PFSK-1 (cell line): ENCODE data around the gene DCLRE1A.

Experiments
- FOXP2 ChIP-seq: optimal IDR thresholded peaks from 2 replicates; pipeline ENCODE3; 2011; ENCODE audit warnings: borderline replicate concordance, control low read depth, inconsistent platforms; ENCODE audit not compliant: insufficient read depth; ENCODE audit errors: extremely low read length, extremely low read depth
- POLR2AphosphoS5 ChIP-seq: IDR thresholded peaks from 2 replicates; pipeline ENCODE4 v1.6.1; 2012; ENCODE audit warnings: low read depth, mild to moderate bottlenecking, control low read depth, low read length, moderate library complexity
- SIN3A ChIP-seq: IDR thresholded peaks from 2 replicates; pipeline ENCODE4 v1.6.1; 2012; ENCODE audit warnings: mild to moderate bottlenecking, low read length, moderate library complexity, borderline replicate concordance; ENCODE audit not compliant: insufficient read depth
- TAF1 ChIP-seq: IDR thresholded peaks from 2 replicates; pipeline ENCODE4 v1.6.1; 2012; ENCODE audit warnings: low read length, control low read depth, borderline replicate concordance; ENCODE audit not compliant: insufficient read depth

GRCh38 chr10:113791691-113792090, 62.2 kb downstream of the DCLRE1A start:
- TF ChIP-seq POLR2AphosphoS5, result no peak
- no peak for TF ChIP-seq SIN3A
- no peak for TF ChIP-seq TAF1
- no peak for TF ChIP-seq FOXP2
